GM12878 (cell line): ENCODE results near the gene IRAK3. TPM values are rescaled to one million over a fixed set of nuclear protein-coding genes. Genes with fewer than 3 reads are reported as not detected.
A peak's percentile ranks its signal among the peaks of the same experiment; 100 is the strongest.
"Not testable (repeated sequence)": the region's sequence is repeated elsewhere in the genome, so short reads cannot be mapped to it uniquely, and the experiment has no call there.

Experiments used
- ATAC-seq: fragments of 200-7000 bp; cut with Tn5 transposase; 3 replicates; pipeline ENCODE4 v1.9.1; 2020; ENCODE audit warnings: mild to moderate bottlenecking, moderate library complexity
- BruUV-seq: library from RNA; stranded (reverse); fragments of 400-500 nt; replicated peaks from 2 replicates; lab custom pipeline; 2021; lab: Mats Ljungman, UMichigan
- CTCF ChIA-PET: fragments of 300-600 bp; sonication (Branson Sonifier 250); formaldehyde crosslinking; extraction: SDS; loops from one replicate; lab custom pipeline; 2021; ENCODE audit warnings: inconsistent platforms; lab: Yijun Ruan, JAX
- POLR2A ChIA-PET: fragments of 350-600 bp; formaldehyde crosslinking; extraction: SDS; loops from one replicate; lab custom pipeline; 2021; ENCODE audit warnings: inconsistent platforms; lab: Charles Lee
- RAD21 ChIA-PET: fragments of 300-600 bp; sonication (Branson Sonifier 250); formaldehyde crosslinking; loops from one replicate; lab custom pipeline; 2023; ENCODE audit warnings: antibody characterized with exemption; ENCODE audit not compliant: unreplicated experiment; lab: Charles Lee
- SMC1A ChIA-PET: fragments of 300-600 bp; sonication (Branson Sonifier 250); formaldehyde crosslinking; loops from one replicate; lab custom pipeline; 2023; ENCODE audit not compliant: unreplicated experiment, uncharacterized antibody; lab: Charles Lee
- DNase-seq: peaks from one replicate; pipeline ENCODE4 v3.0.0-alpha.2; 2011; ENCODE audit warnings: low read depth, low spot score
- FAIRE-seq: peaks from 3 replicates; lab custom pipeline; 2011; peaks lifted over from hg19 to GRCh38; lab: Jason Lieb, UNC
- H2AFZ ChIP-seq: 2 replicates; pipeline ENCODE4 v1.6.0; 2011; ENCODE audit warnings: low read depth, low read length, control low read depth; ENCODE audit not compliant: control insufficient read depth
- H3K27ac ChIP-seq: 2 replicates; pipeline ENCODE4 v1.5.1; 2011; ENCODE audit warnings: control low read depth; ENCODE audit not compliant: control insufficient read depth, insufficient read depth
- H3K27me3 ChIP-seq, 2 experiments: replicated peaks in 1 of 2; 2 replicates each; pipeline versions ENCODE4 v1.6.0 to v1.6.1; 2011; ENCODE audit warnings: low read length in 1 of 2; ENCODE audit not compliant: control insufficient read depth in 2 of 2, insufficient read depth in 2 of 2
- H3K36me3 ChIP-seq, 2 experiments: 2 replicates each; pipeline ENCODE4 v1.5.1; 2011; ENCODE audit warnings: low read length in 1 of 2; ENCODE audit not compliant: control insufficient read depth in 2 of 2, insufficient read depth in 2 of 2
- H3K4me1 ChIP-seq: 2 replicates; pipeline ENCODE4 v1.6.1; 2011; ENCODE audit warnings: mild to moderate bottlenecking, low read length, moderate library complexity, mixed read lengths; ENCODE audit not compliant: control insufficient read depth, insufficient read depth
- H3K4me2 ChIP-seq: 2 replicates; pipeline ENCODE4 v1.6.0; 2011; ENCODE audit warnings: control low read depth; ENCODE audit not compliant: control insufficient read depth, insufficient read depth
- H3K4me3 ChIP-seq: fragments of 200-600 bp; sonication (generic); 2 replicates; pipeline ENCODE4 v1.5.1; 2016
- H3K79me2 ChIP-seq: 2 replicates; pipeline ENCODE4 v1.6.0; 2011; ENCODE audit warnings: low read length; ENCODE audit not compliant: control insufficient read depth, insufficient read depth
- H3K9ac ChIP-seq: 2 replicates; pipeline ENCODE4 v1.8.0; 2011; ENCODE audit warnings: low read length, control low read depth, mixed read lengths; ENCODE audit not compliant: control insufficient read depth, insufficient read depth
- H3K9me3 ChIP-seq: replicated peaks from 3 replicates; pipeline ENCODE4 v1.5.1; 2011; ENCODE audit warnings: mild to moderate bottlenecking, low read length; ENCODE audit not compliant: control insufficient read depth, insufficient read depth
- H4K20me1 ChIP-seq: 2 replicates; pipeline ENCODE4 v1.6.0; 2011; ENCODE audit not compliant: control insufficient read depth, insufficient read depth
- BACH1 ChIP-seq: fragments of 450-650 bp; IDR thresholded peaks from 2 replicates; pipeline ENCODE4 v1.6.1; 2017; ENCODE audit warnings: mild to moderate bottlenecking, borderline replicate concordance
- BHLHE40 ChIP-seq, 2 experiments: fragments of 450-650 bp in 1 of 2; IDR thresholded peaks; 2 replicates each; pipeline ENCODE4 v1.6.1; 2011 to 2017; ENCODE audit warnings: low read depth in 2 of 2, borderline replicate concordance in 1 of 2, improper control_type of control experiment in 1 of 2, low read length in 1 of 2, mild to moderate bottlenecking in 1 of 2
- DPF2 ChIP-seq: fragments of 450-650 bp; IDR thresholded peaks from 2 replicates; pipeline ENCODE4 v1.6.1; 2017; ENCODE audit warnings: mild to moderate bottlenecking
- GATAD2B ChIP-seq: fragments of 450-650 bp; conservative IDR thresholded peaks from 2 replicates; pipeline ENCODE4 v1.6.1; 2017; ENCODE audit warnings: low read depth, mild to moderate bottlenecking, moderate library complexity
- IKZF1 ChIP-seq: fragments of 450-650 bp; conservative IDR thresholded peaks from 2 replicates; pipeline ENCODE4 v1.6.1; 2017; ENCODE audit warnings: antibody characterized with exemption, mild to moderate bottlenecking
- LARP7 ChIP-seq: fragments of 450-650 bp; IDR thresholded peaks from 2 replicates; pipeline ENCODE4 v1.6.1; 2017; ENCODE audit warnings: mild to moderate bottlenecking
- NKRF ChIP-seq: fragments of 450-650 bp; conservative IDR thresholded peaks from 2 replicates; pipeline ENCODE4 v1.6.1; 2017; ENCODE audit warnings: mild to moderate bottlenecking, moderate library complexity
- NR2F1 ChIP-seq: fragments of 450-650 bp; conservative IDR thresholded peaks from 2 replicates; pipeline ENCODE4 v1.6.1; 2017; ENCODE audit warnings: mild to moderate bottlenecking
- SMARCA5 ChIP-seq: fragments of 450-650 bp; IDR thresholded peaks from 2 replicates; pipeline ENCODE4 v1.6.1; 2017; ENCODE audit warnings: mild to moderate bottlenecking
- SPI1 ChIP-seq: IDR thresholded peaks from 2 replicates; pipeline ENCODE4 v1.6.1; 2011; ENCODE audit warnings: low read depth, mild to moderate bottlenecking, low read length, moderate library complexity, borderline replicate concordance; ENCODE audit not compliant: insufficient read depth
- ZSCAN29 ChIP-seq: fragments of 450-650 bp; IDR thresholded peaks from 2 replicates; pipeline ENCODE4 v1.6.1; 2017; ENCODE audit warnings: mild to moderate bottlenecking, moderate library complexity
- WGBS: methylation state at CpG from one replicate; pipeline ENCODE4 v1.1.6; 2016; ENCODE audit warnings: low lambda C conversion rate; ENCODE audit not compliant: insufficient replicate concordance, insufficient coverage; ENCODE audit errors: missing lambda C conversion rate; 5-methylcytosine and 5-hydroxymethylcytosine counted together
- in situ Hi-C: fragments of 300-500 bp; cut with MboI; formaldehyde crosslinking; loops from 9 replicates; pipeline ENCODE4 v1.14.3; 2018; ENCODE audit warnings: mixed read lengths
- intact Hi-C: fragments of 100-400 bp; cut with micrococcal nuclease; formaldehyde crosslinking; loops from one replicate; pipeline ENCODE4 v1.14.2; 2022; ENCODE audit not compliant: unreplicated experiment
- polyA plus RNA-seq, 11 experiments: library from polyadenylated mRNA; depleted of rRNA in 4 of 11; unstranded in 6 of 11; stranded (reverse) in 5 of 11; fragments of >200 nt; fragmentation: Nextera tagmentation in 4 of 11; fragmentation: Illumina TruSeq in 1 of 11; extraction: Ambion mirVana in 4 of 11; extraction: Trizol in 1 of 11; gene quantifications; 1 replicate in 1 of 11; 2 replicates in 10 of 11; pipeline versions ENCODE4 v1.2.1 to v1.2.3, GENCODE V29; 2011 to 2016; ENCODE audit warnings: inconsistent platforms in 2 of 11, missing spikeins in 2 of 11, low read depth in 1 of 11
- total RNA-seq, 4 experiments: library from RNA; depleted of rRNA in 3 of 4; stranded (reverse); fragments of >200 nt in 3 of 4; fragmentation: Illumina TruSeq in 1 of 4; extraction: Trizol in 1 of 4; gene quantifications; 2 replicates each; pipeline versions ENCODE4 v1.2.1 to v1.2.3, GENCODE V29; 2013 to 2021

The IRAK3 gene
- total and polyA plus RNA-seq, 10 of the 15 experiments (the other 5 are each of a cell fraction or from before 2014, with no cell fraction given) = 1.4 to 14.1 (median 5.4) TPM

- H3K27ac ChIP-seq, H4K20me1 ChIP-seq, BruUV-seq, H3K4me1 ChIP-seq, in situ Hi-C loops, H3K36me3 ChIP-seq, H3K9me3 ChIP-seq, H3K79me2 ChIP-seq, H3K27me3 ChIP-seq, DNase-seq: not testable (repeated sequence)
- ChIA-PET POLR2A (interaction anchor here (0.6 to 2.3 kb wide), 8 partner anchors 11 to 113 kb away, joined by 3 to 12 read pairs (median 4); partner anchors contain the start of gene HELB), CTCF (interaction anchor here (0.9 to 3.0 kb wide), 16 partner anchors 9 to 118 kb away, joined by 3 to 17 read pairs (median 4); partner anchors contain the start of genes IRAK3, LLPH and TMBIM4), RAD21 (interaction anchor here (0.9 to 4.1 kb wide), 14 partner anchors 11 to 104 kb away, joined by 3 to 17 read pairs (median 4); partner anchors contain the start of genes HELB, LLPH and TMBIM4), SMC1A (interaction anchor here (0.6 to 3.3 kb wide), 16 partner anchors 9 to 417 kb away, joined by 3 to 13 read pairs (median 4); partner anchors contain the start of gene TMBIM4)
- FAIRE-seq (peak; percentile 57), ATAC-seq (peak; percentile 78)
- TF ChIP-seq IKZF1 (peak; percentile 56), NKRF (0 out of 2 replicates have a peak, but pooled peaks have one; percentile 17), SPI1 (0 out of 2 replicates have a peak, but pooled peaks have one; percentile 6), NR2F1 (0 out of 2 replicates have a peak, but pooled peaks have one; percentile 12), BHLHE40 (IDR thresholded peaks at IDR 0.05; ENCODE audit: borderline replicate concordance in 1 of 2, low read depth in 2 of 2, low read length in 1 of 2) (peak in 1 of 2 experiments; percentile 33; a peak in 1 of 4 replicates), BACH1 (0 out of 2 replicates have a peak, but pooled peaks have one; percentile 34), SMARCA5 (peak; percentile 60; the same call in 1 of the 2 replicates), LARP7 (peak; percentile 51; the same call in 1 of the 2 replicates), ZSCAN29 (0 out of 2 replicates have a peak, but pooled peaks have one; percentile 11), GATAD2B (peak; percentile 77), DPF2 (peak; percentile 32; the same call in 1 of the 2 replicates)
- Histone ChIP-seq H2AFZ (peak overlapping the region; percentile 59), H3K4me2 (peak overlapping the region; percentile 68), H3K4me3 (peak overlapping the region; percentile 20; the same call in 1 of the 2 replicates), H3K9ac (peak overlapping the region; percentile 47)
- intact Hi-C loops = loop anchor here (1.0 to 5.0 kb wide), 4 partner anchors 38 to 88 kb away; partner anchors contain the start of gene HELB
- WGBS = under 1% methylated on average over 68 of the region's 72 CpGs
Observed at GRCh38 chr12:66234773-66235625, 46.0 kb downstream of the IRAK3 start.
